Mucosa of stomach (tissue), 1 donor: ENCODE measurements around the gene PHAF1.
A peak's percentile ranks its signal among the peaks of the same experiment; 100 is the strongest.

ENCODE experiments used
- H3K27me3 ChIP-seq: one replicate; pipeline ENCODE4 v1.7.0; 2013; ENCODE audit warnings: mild to moderate bottlenecking, low read length; ENCODE audit not compliant: control insufficient read depth, insufficient read depth
- H3K36me3 ChIP-seq: one replicate; pipeline ENCODE4 v1.7.0; 2013; ENCODE audit warnings: low read length; ENCODE audit not compliant: control insufficient read depth, insufficient read depth
- H3K4me1 ChIP-seq: one replicate; pipeline ENCODE4 v1.7.0; 2013; ENCODE audit warnings: mild to moderate bottlenecking, low read length; ENCODE audit not compliant: control insufficient read depth, insufficient read depth
- H3K4me3 ChIP-seq: one replicate; pipeline ENCODE4 v1.7.0; 2013; ENCODE audit warnings: low read length
- H3K9ac ChIP-seq: one replicate; pipeline ENCODE4 v1.7.0; 2013; ENCODE audit warnings: mild to moderate bottlenecking, low read length, moderate library complexity
- H3K9me3 ChIP-seq: one replicate; pipeline ENCODE4 v1.7.0; 2013; ENCODE audit warnings: mild to moderate bottlenecking, low read length, moderate library complexity; ENCODE audit not compliant: control insufficient read depth
- donor health status: Pancreatic carcinoma.

PHAF1 gene

DNA sequence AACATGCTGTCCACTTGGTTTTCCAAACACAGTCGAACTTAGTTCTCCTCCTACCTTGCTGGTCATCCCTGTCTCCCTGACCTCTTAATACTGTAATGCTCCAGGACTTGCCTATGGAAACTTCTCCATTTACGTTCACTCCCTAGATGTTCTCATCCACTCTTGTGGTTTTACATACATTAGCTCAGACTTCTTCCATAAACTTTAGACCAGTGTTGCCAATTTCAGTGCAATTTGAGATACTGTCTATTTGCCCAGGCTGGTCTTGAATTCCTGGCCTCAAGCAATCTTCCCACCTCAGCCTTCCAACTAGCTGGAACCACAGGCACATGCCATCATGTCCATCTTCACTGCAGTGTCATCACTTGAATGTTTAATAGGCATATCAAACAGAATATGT lies 72.5 kb downstream of the PHAF1 start:
- Histone ChIP-seq H3K4me1 (peaks cover 42% of the 10 kb centered on the region), H3K27me3 (no peaks in the 10 kb centered on the region), H3K9ac (no peak overlapping the region), H3K9me3 (no peaks in the 10 kb centered on the region), H3K36me3 (no peaks in the 10 kb centered on the region), H3K4me3 (no peak overlapping the region)

DNA sequence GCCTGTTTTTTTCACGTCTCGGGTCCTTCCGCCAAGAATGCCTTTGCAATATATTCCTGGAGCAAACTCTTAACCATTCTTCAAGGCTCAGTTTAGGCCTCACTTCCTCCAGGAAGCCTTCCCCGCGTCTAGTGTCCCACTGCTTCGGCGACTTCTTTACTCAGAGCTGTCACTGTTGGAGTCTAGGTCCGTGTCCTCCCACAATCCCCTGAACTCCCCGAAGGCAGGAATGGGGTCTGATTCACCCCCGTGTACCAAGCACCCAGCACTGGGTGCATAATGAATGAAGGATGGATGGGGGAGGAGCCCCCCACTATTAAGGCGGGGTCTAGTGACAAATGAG lies 73.5 kb downstream of the PHAF1 start:
- Histone ChIP-seq H3K9me3 (no peaks in the 10 kb centered on the region), H3K9ac (peak overlapping the region; percentile 85), H3K4me3 (peak overlapping the region; percentile 75), H3K4me1 (peaks cover 34% of the 10 kb centered on the region), H3K27me3 (no peaks in the 10 kb centered on the region), H3K36me3 (no peaks in the 10 kb centered on the region)

DNA sequence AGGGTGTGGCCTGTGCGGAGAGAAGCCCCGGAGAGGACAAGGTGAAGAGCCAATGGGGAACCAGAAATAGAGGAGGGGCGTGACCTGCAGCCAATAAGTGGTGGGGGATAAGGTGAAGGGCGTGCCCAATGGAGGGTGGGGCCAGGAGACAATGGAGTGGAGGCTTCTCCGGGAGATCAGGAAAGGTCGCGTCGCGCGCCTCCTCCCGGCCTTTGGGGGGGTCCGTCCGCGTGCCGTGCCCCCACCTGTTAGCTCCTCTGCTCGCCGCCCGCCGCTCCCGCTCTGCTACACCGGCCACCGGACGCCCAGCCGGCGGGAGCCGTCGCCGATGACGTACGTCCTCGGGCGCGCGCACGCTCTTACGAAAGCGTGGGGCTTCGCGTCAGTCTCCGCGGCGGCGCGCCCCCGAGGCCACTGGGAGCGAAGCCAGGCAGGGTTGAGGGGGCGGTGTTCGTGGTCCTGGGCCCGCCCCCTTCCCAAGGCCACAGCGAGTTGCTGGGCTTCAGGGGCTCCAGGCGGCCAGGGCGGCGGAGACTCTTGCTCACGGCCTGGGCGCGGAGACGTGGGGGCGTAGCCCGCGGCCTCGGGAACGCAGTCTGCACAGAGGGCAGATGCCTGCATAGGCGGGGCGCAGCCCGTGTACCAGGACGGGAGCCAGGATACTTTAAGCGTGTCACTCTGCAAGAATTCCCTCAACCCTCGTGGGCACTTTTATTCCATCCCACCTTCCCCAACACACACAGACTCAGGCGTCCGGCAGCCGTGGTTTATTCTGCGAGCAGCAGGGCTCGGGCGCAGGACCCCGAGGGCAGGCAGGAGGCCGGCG lies 74.1 kb downstream of the PHAF1 start, which contains the start of gene MATCAP1:
Gene MATCAP1 (minus strand): TSS at position 337 of the 826 bp plus-strand sequence. CDS start 3,353 bp downstream, outside the sequence.
- H3K4me1 ChIP-seq, result peaks cover 29% of the 10 kb centered on the region
- peak within 1 kb of the TSS; percentile 85 for H3K9ac ChIP-seq

DNA sequence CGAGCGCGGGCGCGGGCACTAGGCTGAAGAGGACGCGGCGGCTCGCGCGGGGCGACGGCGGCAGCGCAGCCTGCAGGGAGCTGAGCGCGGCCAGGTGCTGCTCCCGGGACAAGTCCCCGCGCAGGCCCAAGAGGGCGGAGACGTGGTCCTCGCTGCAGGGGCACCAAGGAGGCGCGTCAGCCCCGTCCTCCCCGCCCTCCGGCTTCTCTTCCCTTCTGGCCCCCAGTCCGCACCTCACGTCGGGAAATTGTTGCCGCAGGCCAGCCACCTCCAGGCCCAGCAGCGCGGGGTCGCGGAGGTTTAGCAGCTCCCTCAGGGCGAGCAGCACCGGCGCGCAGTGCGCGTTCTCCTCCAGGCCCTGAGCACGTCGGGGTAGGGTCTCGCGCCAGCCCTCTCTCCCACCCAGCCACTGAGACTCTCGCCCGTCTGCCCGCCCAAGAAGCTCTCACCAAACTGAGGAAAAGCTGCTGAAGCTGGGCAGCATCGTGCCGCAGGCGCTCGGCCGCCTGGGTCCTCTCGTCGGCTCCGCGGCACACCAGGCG lies 74.8 kb downstream of the PHAF1 start:
- Histone ChIP-seq H3K4me1 (peaks cover 22% of the 10 kb centered on the region), H3K9ac (no peak overlapping the region), H3K9me3 (no peaks in the 10 kb centered on the region), H3K36me3 (no peaks in the 10 kb centered on the region), H3K4me3 (peak overlapping the region; percentile 75), H3K27me3 (no peaks in the 10 kb centered on the region)

More for the DNA sequence above, 74.1 kb downstream of the PHAF1 start, which contains the start of gene MATCAP1:
- Histone ChIP-seq H3K27me3 (no peaks in the 10 kb centered on the region), H3K9me3 (no peaks in the 10 kb centered on the region), H3K36me3 (no peaks in the 10 kb centered on the region), H3K4me3 (peak within 1 kb of the TSS; percentile 75)

DNA sequence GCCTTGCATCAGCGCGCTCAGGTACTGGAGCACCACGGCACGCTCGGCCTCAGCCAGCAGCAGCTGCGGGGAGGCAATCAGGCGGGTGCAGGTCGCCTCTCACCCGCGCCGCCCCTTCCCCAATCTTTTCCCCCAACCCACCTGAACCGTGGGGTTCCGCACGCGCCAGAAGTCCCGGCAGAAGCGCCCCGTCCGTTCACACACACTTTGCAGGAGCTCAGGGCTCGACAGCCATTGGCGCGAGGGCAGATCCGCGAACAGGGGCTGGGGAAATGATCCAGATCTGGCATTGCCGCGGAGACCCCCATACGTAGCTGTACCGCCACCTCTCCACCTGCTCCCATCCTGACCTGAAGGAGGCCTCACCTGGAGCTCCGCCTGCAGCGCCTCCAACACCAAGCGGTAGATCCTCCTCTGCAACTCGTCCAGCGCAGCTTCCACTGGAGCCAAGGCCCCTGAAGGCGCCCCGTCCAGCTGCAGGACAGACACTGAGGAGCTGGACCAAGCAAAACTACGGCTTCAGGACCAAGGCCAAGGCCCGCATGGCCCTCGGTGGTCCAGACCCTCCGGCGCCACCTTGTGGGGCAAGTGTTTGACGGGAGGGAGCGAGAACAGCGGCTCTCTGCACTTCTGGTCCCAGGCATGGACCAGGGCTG lies 75.4 kb downstream of the PHAF1 start:
- H3K4me1 ChIP-seq, result peaks cover 22% of the 10 kb centered on the region
- no peaks in the 10 kb centered on the region for H3K36me3 ChIP-seq
- no peaks in the 10 kb centered on the region for H3K9me3 ChIP-seq
- no peak overlapping the region for H3K9ac ChIP-seq
- no peaks in the 10 kb centered on the region for H3K27me3 ChIP-seq
- no peak overlapping the region for H3K4me3 ChIP-seq

DNA sequence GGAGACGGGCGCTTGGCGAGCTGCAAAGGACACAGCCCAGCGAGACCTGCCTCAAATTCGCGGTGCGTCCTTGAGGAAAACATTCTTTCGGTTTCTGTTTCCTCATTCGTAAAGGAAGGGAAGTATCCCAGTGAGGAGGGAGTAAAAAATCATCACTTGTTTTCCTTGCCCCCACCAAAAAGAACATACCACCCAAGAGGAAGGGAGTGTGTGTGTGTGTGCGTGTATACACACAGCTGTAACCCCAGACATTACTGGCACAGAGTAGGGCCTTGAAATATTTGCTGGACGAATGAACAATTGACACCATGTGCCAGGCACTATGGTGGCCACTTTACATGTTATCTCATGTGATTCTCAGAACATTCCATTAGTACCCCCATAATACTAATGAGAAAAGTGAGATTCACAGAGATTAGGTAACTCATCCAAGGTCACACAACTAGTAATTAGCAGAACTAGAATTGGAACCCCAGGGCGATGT lies 76.0 kb downstream of the PHAF1 start:
- no peaks in the 10 kb centered on the region for H3K36me3 ChIP-seq
- no peak overlapping the region for H3K9ac ChIP-seq
- H3K4me3 ChIP-seq, result no peak overlapping the region

DNA sequence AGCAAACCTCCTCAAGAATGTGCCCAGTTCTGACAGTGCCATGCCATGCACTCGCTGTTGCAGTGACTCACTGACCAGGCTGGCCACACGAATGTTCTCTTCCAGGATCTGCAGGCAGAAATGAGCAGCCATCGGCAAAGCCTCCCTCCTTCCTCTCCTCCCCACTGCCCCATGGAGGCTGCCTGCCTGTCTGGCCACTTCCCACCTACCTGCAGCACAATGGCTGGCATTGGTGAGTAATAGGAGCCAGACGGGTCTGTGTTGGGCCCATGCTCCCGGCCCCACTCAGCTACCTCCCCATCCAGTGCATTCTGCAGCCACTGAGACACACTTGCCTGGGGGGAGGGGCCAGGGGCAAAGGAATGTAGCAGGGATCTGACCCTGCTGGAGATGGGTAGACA lies 76.8 kb downstream of the PHAF1 start:
- H3K36me3 ChIP-seq, result no peaks in the 10 kb centered on the region
- H3K9ac ChIP-seq, result no peak overlapping the region
- H3K27me3 ChIP-seq, result no peaks in the 10 kb centered on the region
- H3K4me3 ChIP-seq, result no peak overlapping the region
- peaks cover 33% of the 10 kb centered on the region for H3K4me1 ChIP-seq
- no peaks in the 10 kb centered on the region for H3K9me3 ChIP-seq

More for the DNA sequence above, 76.0 kb downstream of the PHAF1 start:
- peaks cover 27% of the 10 kb centered on the region for H3K4me1 ChIP-seq
- no peaks in the 10 kb centered on the region for H3K27me3 ChIP-seq
- H3K9me3 ChIP-seq, result no peaks in the 10 kb centered on the region

DNA sequence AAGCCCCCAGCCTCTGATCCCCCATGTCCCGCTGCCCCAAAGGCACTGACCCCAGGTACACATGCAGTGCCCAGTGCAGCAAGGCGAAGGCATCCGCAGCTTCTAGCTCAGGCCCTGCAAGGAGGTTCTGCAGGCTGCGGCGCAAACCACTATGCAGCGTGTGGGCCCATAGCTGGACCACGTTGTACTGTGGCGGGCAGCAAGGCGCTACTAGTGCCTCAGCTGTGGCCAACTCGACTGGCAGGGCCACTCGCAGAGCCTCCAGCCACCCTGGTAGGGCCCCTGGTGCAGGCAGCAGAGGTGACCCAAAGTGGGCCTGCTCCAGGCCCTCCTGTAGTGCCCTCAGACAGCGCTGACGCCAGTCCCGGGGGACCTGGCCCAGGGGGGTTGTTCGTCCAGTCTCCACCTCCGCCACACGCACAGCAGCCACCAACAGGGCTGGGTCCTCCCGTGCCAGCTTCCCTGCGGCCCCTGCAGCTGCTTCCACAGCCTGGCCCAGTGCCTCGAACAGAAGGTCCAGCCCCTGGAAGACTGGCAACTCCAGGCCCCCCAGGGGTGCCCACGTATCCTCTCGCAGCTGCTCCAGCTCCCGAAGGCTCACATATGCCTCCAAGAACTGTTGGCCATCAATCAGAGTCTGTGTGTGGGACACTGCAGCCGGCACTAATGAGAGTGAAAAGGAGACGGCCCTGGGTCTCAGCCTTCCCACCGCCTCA lies 77.6 kb downstream of the PHAF1 start:
- H3K9ac ChIP-seq, result no peak overlapping the region
- H3K36me3 ChIP-seq, result no peaks in the 10 kb centered on the region
- H3K27me3 ChIP-seq, result no peaks in the 10 kb centered on the region
- H3K4me3 ChIP-seq, result no peak overlapping the region
- H3K4me1 ChIP-seq, result peaks cover 37% of the 10 kb centered on the region
- H3K9me3 ChIP-seq, result no peaks in the 10 kb centered on the region

DNA sequence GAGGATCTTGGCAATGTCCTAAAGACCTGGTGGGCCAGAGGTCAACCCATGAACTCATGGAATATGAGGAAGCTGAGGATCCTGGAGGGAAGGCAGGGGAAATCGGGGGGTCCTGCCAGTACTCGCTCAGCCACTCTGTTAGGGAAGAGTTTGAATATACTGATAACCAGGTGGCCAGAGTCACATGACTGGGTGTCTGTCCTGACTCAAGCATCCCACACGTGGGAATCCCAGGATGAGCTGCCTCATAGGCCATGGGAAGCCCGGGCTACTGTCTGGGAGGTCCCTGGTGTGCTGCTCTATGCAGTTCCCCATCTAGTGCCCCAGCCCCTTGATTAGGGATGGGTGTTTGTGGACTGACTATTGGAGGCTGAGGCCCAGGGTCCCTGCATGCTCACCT lies 78.6 kb downstream of the PHAF1 start:
- H3K36me3 ChIP-seq, result no peaks in the 10 kb centered on the region
- H3K27me3 ChIP-seq, result no peaks in the 10 kb centered on the region
- H3K4me1 ChIP-seq, result peaks cover 36% of the 10 kb centered on the region
- H3K9me3 ChIP-seq, result no peaks in the 10 kb centered on the region
- H3K4me3 ChIP-seq, result no peak overlapping the region
- H3K9ac ChIP-seq, result no peak overlapping the region

DNA sequence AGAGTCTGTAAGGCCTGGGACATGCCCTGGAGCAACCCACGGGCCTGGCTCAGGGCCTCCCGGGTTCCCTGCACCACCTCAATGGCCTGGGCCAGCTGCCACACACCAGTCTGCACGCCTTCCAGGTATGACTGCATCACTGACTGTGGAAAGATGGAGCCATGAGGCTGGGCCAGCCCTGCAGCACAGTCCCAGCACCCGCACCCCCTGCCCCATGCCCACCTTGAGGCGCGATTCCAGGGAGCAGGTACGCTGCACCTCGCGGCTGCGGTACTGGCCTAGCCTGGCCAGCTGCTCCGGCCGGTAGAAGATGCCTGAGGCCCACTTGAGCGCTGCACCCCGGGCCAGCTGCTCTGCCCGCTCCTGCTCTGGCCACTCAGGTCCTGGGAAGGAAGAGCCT lies 79.1 kb downstream of the PHAF1 start:
- Histone ChIP-seq H3K9me3 (no peaks in the 10 kb centered on the region), H3K27me3 (no peaks in the 10 kb centered on the region), H3K4me1 (peaks cover 40% of the 10 kb centered on the region), H3K36me3 (no peaks in the 10 kb centered on the region), H3K4me3 (no peak overlapping the region), H3K9ac (no peak overlapping the region)

DNA sequence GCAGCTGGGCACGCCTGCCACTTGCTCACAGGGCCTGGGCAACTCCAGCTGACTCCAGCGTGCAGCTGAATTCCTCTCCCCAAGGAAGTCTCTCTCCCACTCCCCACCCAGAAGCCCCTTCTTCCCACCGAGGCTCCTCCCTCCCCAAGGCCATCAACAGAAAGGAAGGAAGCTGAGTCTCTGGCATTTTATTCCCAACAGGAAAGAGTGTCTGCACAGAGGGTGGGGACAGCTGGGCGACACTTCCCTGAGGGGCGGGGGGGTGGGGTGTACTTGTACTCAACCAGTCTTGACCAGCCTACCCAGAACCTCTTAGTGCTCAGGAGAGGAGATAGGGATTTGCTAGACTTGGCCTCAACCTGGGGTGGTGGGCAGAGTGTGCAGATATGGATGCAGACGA lies 80.3 kb downstream of the PHAF1 start, which contains the start of gene EXOC3L1:
Gene EXOC3L1 (minus strand): TSS at position 96 of the 400 bp plus-strand sequence. CDS start 460 bp downstream, outside the sequence.
- no peak within 1 kb of the TSS for H3K4me3 ChIP-seq
- no peaks in the 10 kb centered on the region for H3K27me3 ChIP-seq
- peaks cover 42% of the 10 kb centered on the region for H3K4me1 ChIP-seq
- no peaks in the 10 kb centered on the region for H3K9me3 ChIP-seq
- H3K9ac ChIP-seq, result no peak within 1 kb of the TSS
- peaks cover 7% of the 10 kb centered on the region for H3K36me3 ChIP-seq
